HepG2 (cell line): Measurements from ENCODE around the gene SCAND1. TPM values are rescaled to one million over a fixed set of nuclear protein-coding genes. Genes with fewer than 3 reads are reported as not detected.

ENCODE experiments used
- ATAC-seq: fragments of 200-7000 bp; cut with Tn5 transposase; 3 replicates; pipeline ENCODE4 v1.9.1; 2020; ENCODE audit warnings: mild to moderate bottlenecking, moderate library complexity
- BruUV-seq: library from RNA; stranded (reverse); fragments of 400-500 nt; replicated peaks from 2 replicates; lab custom pipeline; 2021; lab: Mats Ljungman, UMichigan
- CTCF ChIA-PET: fragments of 300-600 bp; formaldehyde crosslinking; extraction: SDS; loops from one replicate; lab custom pipeline; 2021; ENCODE audit warnings: low total read pairs, inconsistent platforms, low intra/inter-chr PET ratio; lab: Yijun Ruan, JAX
- POLR2A ChIA-PET: fragments of 350-600 bp; sonication (Branson Sonifier 250); formaldehyde crosslinking; loops from one replicate; lab custom pipeline; 2020; ENCODE audit warnings: antibody characterized with exemption, inconsistent platforms; lab: Yijun Ruan, JAX
- DNase-seq: peaks from one replicate; pipeline ENCODE4 v3.0.0-alpha.2; 2015; ENCODE audit warnings: low spot score
- FAIRE-seq: peaks from 3 replicates; lab custom pipeline; 2011; peaks lifted over from hg19 to GRCh38; lab: Jason Lieb, UNC
- H2AFZ ChIP-seq: one replicate; pipeline ENCODE4 v1.6.1; 2011; ENCODE audit warnings: low read length, inconsistent platforms
- H3K27ac ChIP-seq: fragments of 300-600 bp; 3 replicates; pipeline ENCODE4 v1.8.0; 2011; ENCODE audit warnings: mixed run types, mild to moderate bottlenecking, mixed read lengths, low read length, inconsistent platforms; ENCODE audit not compliant: insufficient read depth; ENCODE audit errors: extremely low read length
- H3K27me3 ChIP-seq, 2 experiments: fragments of 200-600 bp in 1 of 2; 2 replicates in 1 of 2; 3 replicates in 1 of 2; pipeline versions ENCODE4 v1.6.0 to v1.8.0; 2011; ENCODE audit warnings: low read length in 2 of 2, mild to moderate bottlenecking in 2 of 2, moderate library complexity in 2 of 2, inconsistent platforms in 1 of 2; ENCODE audit not compliant: insufficient read depth in 2 of 2, control insufficient read depth in 1 of 2
- H3K36me3 ChIP-seq, 2 experiments: fragments of 200-600 bp in 1 of 2; replicated peaks in 1 of 2; 2 replicates in 1 of 2; 3 replicates in 1 of 2; pipeline versions ENCODE4 v1.5.1 to v1.8.0; 2011; ENCODE audit warnings: low read length in 2 of 2, inconsistent platforms in 1 of 2; ENCODE audit not compliant: insufficient read depth in 2 of 2, control insufficient read depth in 1 of 2
- H3K4me1 ChIP-seq: 2 replicates; pipeline ENCODE4 v1.5.1; 2012; ENCODE audit warnings: low read length, inconsistent platforms; ENCODE audit not compliant: insufficient read depth
- H3K4me2 ChIP-seq: 2 replicates; pipeline ENCODE4 v1.6.0; 2011; ENCODE audit warnings: low read depth, low read length, inconsistent platforms
- H3K4me3 ChIP-seq, 3 experiments: fragments of 200-600 bp in 1 of 3; sonication (generic), shearing (Covaris generic) in 1 of 3; replicated peaks in 1 of 3; 2 replicates each; pipeline ENCODE4 v1.5.1; 2011 to 2016; ENCODE audit warnings: low read length in 3 of 3, inconsistent platforms in 2 of 3, low read depth in 2 of 3, mild to moderate bottlenecking in 2 of 3, control low read depth in 1 of 3, mixed read lengths in 1 of 3; ENCODE audit not compliant: insufficient read depth in 1 of 3
- H3K79me2 ChIP-seq: one replicate; pipeline ENCODE4 v1.6.1; 2011; ENCODE audit warnings: low read length, inconsistent platforms; ENCODE audit not compliant: insufficient read depth
- H3K9ac ChIP-seq: 2 replicates; pipeline ENCODE4 v1.6.0; 2011; ENCODE audit warnings: mild to moderate bottlenecking, low read depth, low read length, inconsistent platforms; ENCODE audit not compliant: insufficient read depth
- H3K9me3 ChIP-seq: 2 replicates; pipeline ENCODE4 v1.5.1; 2012; ENCODE audit warnings: mild to moderate bottlenecking, low read length
- H4K20me1 ChIP-seq: 2 replicates; pipeline ENCODE4 v1.6.0; 2011; ENCODE audit warnings: inconsistent platforms, mild to moderate bottlenecking, low read length, moderate library complexity; ENCODE audit not compliant: insufficient read depth
- CREM ChIP-seq, 2 experiments: sonication (generic) in 1 of 2; formaldehyde crosslinking in 1 of 2; IDR thresholded peaks; 2 replicates each; pipeline versions ENCODE4 v1.4.0 to v1.6.1; 2016 to 2020; ENCODE audit warnings: antibody characterized with exemption in 1 of 2, mild to moderate bottlenecking in 1 of 2, missing genetic modification reagents in 1 of 2
- HES4 ChIP-seq: sonication (generic); formaldehyde crosslinking; IDR thresholded peaks from 2 replicates; pipeline ENCODE4 v1.9.0; 2021; ENCODE audit warnings: mild to moderate bottlenecking, missing genetic modification reagents, borderline replicate concordance
- KAT8 ChIP-seq: IDR thresholded peaks from 2 replicates; pipeline ENCODE4 v1.6.1; 2016; ENCODE audit warnings: missing genetic modification reagents, missing compliant biosample characterization
- MIER3 ChIP-seq: IDR thresholded peaks from 2 replicates; pipeline ENCODE4 v1.6.1; 2016; ENCODE audit warnings: missing compliant biosample characterization, borderline replicate concordance
- SRSF4 ChIP-seq: fragments of 200-400 bp; formaldehyde crosslinking; IDR thresholded peaks from one replicate; pipeline ENCODE4 v1.6.1; 2018; ENCODE audit warnings: mild to moderate bottlenecking, low read depth, low read length, moderate library complexity; ENCODE audit not compliant: poor library complexity, severe bottlenecking
- U2AF1 ChIP-seq: fragments of 200-400 bp; formaldehyde crosslinking; optimal IDR thresholded peaks from 2 replicates; pipeline ENCODE3; 2017; ENCODE audit warnings: mild to moderate bottlenecking, low read depth, low read length
- WIZ ChIP-seq: sonication (generic); formaldehyde crosslinking; IDR thresholded peaks from 2 replicates; pipeline ENCODE4 v1.5.1; 2020; ENCODE audit warnings: mild to moderate bottlenecking, missing genetic modification reagents
- ZBTB1 ChIP-seq: sonication (generic); formaldehyde crosslinking; IDR thresholded peaks from 2 replicates; pipeline ENCODE4 v1.4.0; 2020; ENCODE audit warnings: missing genetic modification reagents, borderline replicate concordance
- ZFP1 ChIP-seq: IDR thresholded peaks from 2 replicates; pipeline ENCODE4 v1.6.1; 2016
- ZNF543 ChIP-seq: sonication (generic); formaldehyde crosslinking; IDR thresholded peaks from 2 replicates; pipeline ENCODE4 v1.4.0; 2020; ENCODE audit warnings: mild to moderate bottlenecking, missing genetic modification reagents
- ZNF614 ChIP-seq: IDR thresholded peaks from 2 replicates; pipeline ENCODE4 v1.6.1; 2018; ENCODE audit warnings: missing biosample characterization, missing genetic modification reagents, inconsistent platforms, borderline replicate concordance
- ZNF703 ChIP-seq: sonication (generic); formaldehyde crosslinking; IDR thresholded peaks from 2 replicates; pipeline ENCODE4 v1.5.1; 2020; ENCODE audit warnings: missing genetic modification reagents, mild to moderate bottlenecking, moderate library complexity, borderline replicate concordance
- WGBS: methylation state at CpG from one replicate; pipeline ENCODE4 v1.1.6; 2017; ENCODE audit warnings: low lambda C conversion rate; 5-methylcytosine and 5-hydroxymethylcytosine counted together
- in situ Hi-C: cut with HindIII; loops from 2 replicates; pipeline ENCODE4 v1.10.0; 2017; ENCODE audit warnings: low pct_unique_long_range_greater_than_20kb; ENCODE audit not compliant: extremely low pct_ligation_motif_present
- intact Hi-C: fragments of 100-400 bp; cut with micrococcal nuclease; formaldehyde crosslinking; loops from one replicate; pipeline ENCODE4 v1.10.0; 2022; ENCODE audit not compliant: unreplicated experiment
- polyA plus RNA-seq, 8 experiments: library from polyadenylated mRNA; depleted of rRNA in 3 of 8; stranded (reverse) in 7 of 8; unstranded in 1 of 8; fragments of >200 nt; fragmentation: Illumina TruSeq in 4 of 8; extraction: Trizol in 4 of 8; gene quantifications; 2 replicates each; pipeline versions ENCODE4 v1.2.1 to v1.2.3, GENCODE V29; 2011 to 2016; ENCODE audit warnings: low read depth in 4 of 8, missing spikeins in 1 of 8, mixed read lengths in 1 of 8; ENCODE audit not compliant: insufficient read depth in 1 of 8
- total RNA-seq, 5 experiments: library from RNA; depleted of rRNA; stranded (reverse); fragments of >200 nt; fragmentation: Illumina TruSeq; extraction: Trizol; gene quantifications; 2 replicates each; pipeline ENCODE4 v1.2.3, GENCODE V29; 2016; ENCODE audit warnings: low read depth in 1 of 5
- TF ChIP-seq, protein P1 (sequence below): sonication (generic); formaldehyde crosslinking; IDR thresholded peaks from 2 replicates; pipeline ENCODE4 v1.8.1; 2022; ENCODE audit warnings: mild to moderate bottlenecking, missing genetic modification reagents
- TF ChIP-seq, protein P2 (sequence below), 2 experiments: sonication (generic) in 1 of 2; formaldehyde crosslinking in 1 of 2; IDR thresholded peaks; 2 replicates each; pipeline versions ENCODE4 v1.4.0 to v1.6.1; 2018 to 2020; ENCODE audit warnings: missing genetic modification reagents in 2 of 2, borderline replicate concordance in 1 of 2, low read depth in 1 of 2, mild to moderate bottlenecking in 1 of 2, missing biosample characterization in 1 of 2
- TF ChIP-seq, protein P3 (sequence below), 2 experiments: sonication (generic) in 1 of 2; formaldehyde crosslinking in 1 of 2; IDR thresholded peaks; 2 replicates each; pipeline versions ENCODE4 v1.5.1 to v1.6.1; 2011 to 2020; ENCODE audit warnings: borderline replicate concordance in 1 of 2, low read depth in 1 of 2, low read length in 1 of 2, mild to moderate bottlenecking in 1 of 2, missing genetic modification reagents in 1 of 2, moderate library complexity in 1 of 2

Gene SCAND1
- total and polyA plus RNA-seq, 2 of the 13 experiments (the other 11 are each of a cell fraction or from before 2014, with no cell fraction given) = 19.3 to 109 TPM

DNA sequence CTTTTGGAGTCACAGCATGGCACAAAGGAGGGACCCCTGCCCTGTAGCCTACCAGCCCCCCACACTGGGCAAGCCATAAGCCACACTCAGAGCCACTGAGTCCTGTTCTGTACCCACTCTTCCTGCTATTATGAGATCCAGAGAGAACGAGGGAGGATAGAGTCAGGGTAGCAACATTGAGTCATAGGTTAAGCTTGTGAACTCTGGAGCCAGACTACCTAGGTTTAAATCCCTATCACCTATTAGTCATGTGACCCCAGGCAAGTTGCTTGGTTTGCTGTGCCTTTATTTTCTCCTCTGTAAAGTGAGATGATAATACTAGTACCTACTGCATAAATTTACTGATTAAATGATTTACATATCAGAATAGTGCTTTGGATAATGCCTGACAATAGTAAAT, 14.6 kb upstream of the SCAND1 start (continued):
- no peak for TF ChIP-seq HES4 (CRISPR knock-in tag)
- TF ChIP-seq, protein P1, sequence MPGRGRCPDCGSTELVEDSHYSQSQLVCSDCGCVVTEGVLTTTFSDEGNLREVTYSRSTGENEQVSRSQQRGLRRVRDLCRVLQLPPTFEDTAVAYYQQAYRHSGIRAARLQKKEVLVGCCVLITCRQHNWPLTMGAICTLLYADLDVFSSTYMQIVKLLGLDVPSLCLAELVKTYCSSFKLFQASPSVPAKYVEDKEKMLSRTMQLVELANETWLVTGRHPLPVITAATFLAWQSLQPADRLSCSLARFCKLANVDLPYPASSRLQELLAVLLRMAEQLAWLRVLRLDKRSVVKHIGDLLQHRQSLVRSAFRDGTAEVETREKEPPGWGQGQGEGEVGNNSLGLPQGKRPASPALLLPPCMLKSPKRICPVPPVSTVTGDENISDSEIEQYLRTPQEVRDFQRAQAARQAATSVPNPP (CRISPR knock-in tag) = no peak

DNA sequence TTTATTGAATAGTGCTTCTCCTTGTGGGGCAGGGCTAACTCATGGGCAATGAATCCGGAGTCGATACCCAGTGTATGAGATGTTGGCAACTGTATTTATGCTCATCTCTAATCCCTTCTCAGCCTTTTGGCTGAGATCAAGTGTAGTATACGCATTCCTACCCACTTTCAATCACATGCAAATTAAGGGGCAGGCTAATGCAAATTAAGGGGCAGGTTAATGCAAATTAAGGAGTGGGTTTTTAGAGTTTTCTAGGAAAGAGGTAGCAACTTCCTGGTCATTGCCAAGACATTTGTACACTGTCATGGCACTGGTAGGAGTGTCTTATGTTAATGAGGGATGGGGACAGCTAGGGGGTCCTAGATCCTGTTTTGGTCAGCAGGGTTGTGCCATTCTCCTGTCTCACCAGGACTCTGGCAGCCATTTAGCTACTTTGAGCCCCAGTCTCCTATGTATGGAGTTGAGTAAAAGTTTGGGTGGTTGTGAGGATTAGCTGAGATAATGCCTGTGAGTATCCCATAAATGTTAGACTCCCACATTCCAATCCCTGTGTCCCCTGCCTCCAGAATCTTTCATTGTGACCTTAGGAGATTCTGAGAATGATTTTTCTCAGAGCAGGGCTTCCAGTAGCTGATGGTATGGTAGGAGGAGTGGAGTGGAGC, 13.8 kb upstream of the SCAND1 start, which contains the start of gene CNBD2:
CNBD2 (plus strand) TSS at position 612 of the 662 bp plus-strand sequence. CDS start 173 bp downstream, outside the sequence.
- H3K4me3 ChIP-seq = no peak within 1 kb of the TSS
- H3K4me1 ChIP-seq = no peaks in the 10 kb centered on the region
- H3K4me2 ChIP-seq = no peak within 1 kb of the TSS
- intact Hi-C loops = no loop called here
- in situ Hi-C loops = no loop called here
- DNase-seq (no peak), FAIRE-seq (no peak), ATAC-seq (no peak)
- no peak within 1 kb of the TSS for H3K9ac ChIP-seq
- no peak within 1 kb of the TSS for H3K27ac ChIP-seq
- H4K20me1 ChIP-seq = no peaks in the 10 kb centered on the region
- H3K27me3 ChIP-seq = no peaks in the 10 kb centered on the region; a peak in 1 of 5 replicates
- H2AFZ ChIP-seq = no peak within 1 kb of the TSS
- BruUV-seq = no TSS peak
- H3K36me3 ChIP-seq = no peaks in the 10 kb centered on the region
- ChIA-PET POLR2A (interaction anchor here (1.1 kb wide), 1 partner anchor 14 kb away, joined by 4 read pairs; the partner anchor contains the start of gene SCAND1), CTCF (no interaction called here)
- peaks cover 6% of the 10 kb centered on the region; the same call in 1 of the 2 replicates for H3K9me3 ChIP-seq
- no peaks in the 10 kb centered on the region for H3K79me2 ChIP-seq
- WGBS = 70% methylated on average over 3 of the region's 3 CpGs
- TF ChIP-seq ZBTB1 (no peak), ZNF543 (CRISPR knock-in tag) (no peak), SRSF4 (no peak), ZNF614 (CRISPR knock-in tag) (no peak), MIER3 (CRISPR knock-in tag) (no peak), U2AF1 (no peak), WIZ (CRISPR knock-in tag) (no peak), ZFP1 (CRISPR knock-in tag) (no peak), KAT8 (no peak), CREM (IDR thresholded peaks at IDR 0.05) (no peak), CREM (CRISPR knock-in tag; IDR thresholded peaks at IDR 0.05) (no peak), ZNF703 (CRISPR knock-in tag) (no peak)
- TF ChIP-seq, protein P2, sequence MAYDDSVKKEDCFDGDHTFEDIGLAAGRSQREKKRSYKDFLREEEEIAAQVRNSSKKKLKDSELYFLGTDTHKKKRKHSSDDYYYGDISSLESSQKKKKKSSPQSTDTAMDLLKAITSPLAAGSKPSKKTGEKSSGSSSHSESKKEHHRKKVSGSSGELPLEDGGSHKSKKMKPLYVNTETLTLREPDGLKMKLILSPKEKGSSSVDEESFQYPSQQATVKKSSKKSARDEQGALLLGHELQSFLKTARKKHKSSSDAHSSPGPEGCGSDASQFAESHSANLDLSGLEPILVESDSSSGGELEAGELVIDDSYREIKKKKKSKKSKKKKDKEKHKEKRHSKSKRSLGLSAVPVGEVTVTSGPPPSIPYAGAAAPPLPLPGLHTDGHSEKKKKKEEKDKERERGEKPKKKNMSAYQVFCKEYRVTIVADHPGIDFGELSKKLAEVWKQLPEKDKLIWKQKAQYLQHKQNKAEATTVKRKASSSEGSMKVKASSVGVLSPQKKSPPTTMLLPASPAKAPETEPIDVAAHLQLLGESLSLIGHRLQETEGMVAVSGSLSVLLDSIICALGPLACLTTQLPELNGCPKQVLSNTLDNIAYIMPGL (CRISPR knock-in tag; IDR thresholded peaks at IDR 0.05; ENCODE audit: borderline replicate concordance in 1 of 2, low read depth in 1 of 2) = no peak
- TF ChIP-seq, protein P3, sequence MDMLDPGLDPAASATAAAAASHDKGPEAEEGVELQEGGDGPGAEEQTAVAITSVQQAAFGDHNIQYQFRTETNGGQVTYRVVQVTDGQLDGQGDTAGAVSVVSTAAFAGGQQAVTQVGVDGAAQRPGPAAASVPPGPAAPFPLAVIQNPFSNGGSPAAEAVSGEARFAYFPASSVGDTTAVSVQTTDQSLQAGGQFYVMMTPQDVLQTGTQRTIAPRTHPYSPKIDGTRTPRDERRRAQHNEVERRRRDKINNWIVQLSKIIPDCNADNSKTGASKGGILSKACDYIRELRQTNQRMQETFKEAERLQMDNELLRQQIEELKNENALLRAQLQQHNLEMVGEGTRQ (IDR thresholded peaks at IDR 0.05; ENCODE audit: low read depth, low read length) = no peak
- TF ChIP-seq, protein P3 (CRISPR knock-in tag; IDR thresholded peaks at IDR 0.05; ENCODE audit: borderline replicate concordance) = no peak
